Measurements from ENCODE around the gene FLNB. TPM values are rescaled to one million over a fixed set of nuclear protein-coding genes. Genes with fewer than 3 reads are reported as not detected.

FLNB gene
- total and polyA plus RNA-seq, 8 donors = 80.1 to 126 (median 93.3) TPM

DNA sequence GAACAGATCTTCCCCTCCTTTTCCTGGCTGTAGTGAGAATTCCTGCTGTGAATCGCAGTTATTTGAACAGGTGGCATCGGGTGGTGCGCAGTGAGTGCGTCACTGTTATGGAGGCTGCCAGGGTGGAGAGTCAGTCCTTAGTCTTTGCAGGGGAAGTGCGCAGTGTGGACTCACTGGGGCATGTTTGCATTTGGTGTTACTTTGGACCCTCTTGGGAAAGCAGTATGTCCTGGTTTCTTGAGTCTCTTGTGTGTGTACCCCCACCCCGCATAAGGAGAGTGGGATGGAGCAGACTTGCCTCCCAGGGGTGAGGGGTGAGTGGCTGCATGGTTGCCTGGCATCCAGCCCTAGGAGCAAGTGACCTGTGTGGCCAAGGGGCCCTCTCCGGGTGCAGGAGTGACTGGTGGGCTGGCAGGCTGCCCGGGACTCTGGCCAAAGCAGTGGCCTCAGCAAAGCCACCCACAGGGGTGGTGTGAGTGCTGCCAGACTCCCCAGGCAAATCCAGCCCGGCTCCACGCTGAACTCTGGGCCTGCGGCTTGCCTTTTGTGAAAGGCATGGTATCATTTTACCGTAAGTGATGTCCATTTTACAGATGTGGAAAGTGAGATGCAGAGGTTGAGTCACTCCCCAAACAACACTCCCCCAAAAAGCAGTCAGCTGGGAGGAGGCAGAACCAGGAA is 156.1 kb downstream of the FLNB start:
- DNase-seq (peak; percentile 43 to 88 (median 70)), ATAC-seq (peak; percentile 57)
- H3K4me1 ChIP-seq = peaks cover 18 to 31% of the 10 kb centered on the region in 2 donors
- TF ChIP-seq, protein P1, sequence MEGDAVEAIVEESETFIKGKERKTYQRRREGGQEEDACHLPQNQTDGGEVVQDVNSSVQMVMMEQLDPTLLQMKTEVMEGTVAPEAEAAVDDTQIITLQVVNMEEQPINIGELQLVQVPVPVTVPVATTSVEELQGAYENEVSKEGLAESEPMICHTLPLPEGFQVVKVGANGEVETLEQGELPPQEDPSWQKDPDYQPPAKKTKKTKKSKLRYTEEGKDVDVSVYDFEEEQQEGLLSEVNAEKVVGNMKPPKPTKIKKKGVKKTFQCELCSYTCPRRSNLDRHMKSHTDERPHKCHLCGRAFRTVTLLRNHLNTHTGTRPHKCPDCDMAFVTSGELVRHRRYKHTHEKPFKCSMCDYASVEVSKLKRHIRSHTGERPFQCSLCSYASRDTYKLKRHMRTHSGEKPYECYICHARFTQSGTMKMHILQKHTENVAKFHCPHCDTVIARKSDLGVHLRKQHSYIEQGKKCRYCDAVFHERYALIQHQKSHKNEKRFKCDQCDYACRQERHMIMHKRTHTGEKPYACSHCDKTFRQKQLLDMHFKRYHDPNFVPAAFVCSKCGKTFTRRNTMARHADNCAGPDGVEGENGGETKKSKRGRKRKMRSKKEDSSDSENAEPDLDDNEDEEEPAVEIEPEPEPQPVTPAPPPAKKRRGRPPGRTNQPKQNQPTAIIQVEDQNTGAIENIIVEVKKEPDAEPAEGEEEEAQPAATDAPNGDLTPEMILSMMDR (IDR thresholded peaks at IDR 0.05) = no peak
- H3K27ac ChIP-seq = peak overlapping the region in 1 of 2 donors; percentile 26
- H3K9me3 ChIP-seq = peaks cover 0 to 3% of the 10 kb centered on the region in 2 donors
- H3K27me3 ChIP-seq = no peaks in the 10 kb centered on the region
- peaks cover 0 to 47% of the 10 kb centered on the region in 2 donors for H3K36me3 ChIP-seq
- no peak overlapping the region for H3K4me3 ChIP-seq
- intact Hi-C loops (cut with DNase I) = loop anchor here in 1 of 2 donors (10.0 kb wide), 1 partner anchor 150 kb away; no protein-coding TSS in a partner anchor

DNA sequence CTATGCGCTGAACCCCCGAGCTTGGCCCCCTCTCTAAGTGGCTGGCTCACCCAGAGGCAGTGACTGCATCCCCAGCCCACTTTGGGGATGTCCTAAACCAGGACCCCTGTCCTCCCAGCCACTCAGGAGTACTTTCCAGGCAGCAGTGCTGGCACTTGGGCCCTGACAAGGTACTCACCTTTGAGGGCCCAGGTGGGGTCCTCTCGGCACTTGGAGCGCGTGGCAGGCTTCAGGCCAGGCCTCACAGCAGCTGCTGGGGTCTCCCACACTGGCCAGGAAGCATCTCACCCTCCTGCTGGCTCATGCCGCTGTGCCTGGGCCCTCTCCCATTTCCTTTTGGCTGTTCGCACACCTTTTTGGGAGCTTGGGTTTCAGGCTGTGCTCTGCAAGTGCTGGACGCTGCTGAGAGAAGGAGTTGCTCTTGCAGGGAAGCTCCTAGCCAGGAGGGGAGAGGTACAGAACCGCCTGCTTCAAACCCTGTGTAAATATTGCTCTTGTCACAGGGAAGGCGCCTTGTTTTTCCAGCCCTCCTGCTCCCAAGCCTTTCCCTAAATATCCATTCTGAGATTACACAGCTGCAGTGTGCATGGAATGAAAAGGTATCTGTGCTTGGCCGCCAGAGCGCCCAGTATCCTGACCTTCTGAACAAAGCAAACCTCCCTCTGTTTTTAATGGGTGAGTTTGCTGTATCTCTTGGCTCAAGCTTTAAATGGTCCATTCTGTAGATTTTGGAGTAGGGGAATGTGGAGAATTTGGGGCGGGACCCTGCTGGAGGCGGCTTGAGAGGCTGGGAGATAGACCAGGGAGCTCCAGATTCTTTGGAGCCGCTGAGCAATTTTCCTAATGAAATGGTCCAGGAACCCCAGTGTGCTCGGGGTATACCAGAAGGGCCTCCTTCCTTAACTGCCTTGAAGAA is 156.9 kb downstream of the FLNB start:
- TF ChIP-seq, protein P1 (IDR thresholded peaks at IDR 0.05) = no peak
- ATAC-seq (peak; percentile 43), DNase-seq (no peak)
- Histone ChIP-seq H3K9me3 (peaks cover 0 to 3% of the 10 kb centered on the region in 2 donors), H3K4me1 (peaks cover 18 to 31% of the 10 kb centered on the region in 2 donors), H3K4me3 (no peak overlapping the region), H3K36me3 (peaks cover 0 to 48% of the 10 kb centered on the region in 2 donors), H3K27me3 (no peaks in the 10 kb centered on the region), H3K27ac (peak overlapping the region in 1 of 2 donors; percentile 7)
- intact Hi-C loops (cut with DNase I) = loop anchor here in 1 of 2 donors (10.0 kb wide), 1 partner anchor 150 kb away; no protein-coding TSS in a partner anchor

DNA sequence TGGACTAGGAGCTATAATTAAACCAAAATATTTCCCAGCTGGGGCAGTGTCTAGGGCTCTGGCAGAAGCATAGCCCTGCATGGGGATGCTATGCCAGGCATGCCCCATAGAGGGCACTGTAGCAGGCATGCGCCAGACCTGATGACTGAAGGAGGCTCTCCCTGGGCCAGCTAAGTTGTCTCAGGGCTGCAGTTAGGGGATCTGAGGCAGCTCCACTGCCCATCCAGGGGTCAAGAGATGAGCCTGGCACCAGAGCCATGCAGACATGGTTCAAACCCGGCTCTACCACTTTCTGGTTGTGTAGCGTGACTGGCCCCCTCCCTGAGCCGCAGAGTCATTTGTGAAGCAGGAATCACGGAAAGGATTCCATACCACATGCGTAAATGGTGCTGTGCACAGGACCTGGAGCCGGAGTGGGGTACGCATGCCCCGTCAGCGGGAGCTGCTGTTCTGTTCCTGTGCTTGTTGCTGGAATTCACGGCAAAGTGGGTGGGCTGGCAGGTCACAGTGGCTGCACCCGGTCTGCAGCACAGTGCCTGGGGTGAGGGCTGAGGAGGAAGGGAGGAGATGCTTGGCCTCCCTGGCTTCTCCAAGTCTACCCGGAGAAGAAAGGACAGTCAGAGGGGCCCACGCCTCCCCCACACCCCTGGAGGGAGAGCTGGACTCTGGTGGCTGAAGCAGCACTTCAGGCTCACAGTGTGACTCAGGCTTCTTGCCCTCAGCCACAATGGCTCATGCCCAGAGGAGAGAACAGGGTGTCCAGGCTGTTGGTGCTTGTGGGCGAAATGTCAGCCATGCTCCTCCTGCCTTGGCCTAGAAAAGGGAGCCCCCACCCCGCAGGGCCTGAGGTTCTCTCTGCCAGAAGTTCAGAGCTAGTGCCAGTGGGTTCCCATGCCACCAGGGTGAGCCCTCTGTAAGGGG is 159.5 kb downstream of the FLNB start:
- TF ChIP-seq, protein P1 (IDR thresholded peaks at IDR 0.05) = peak; percentile 85 to 90
- intact Hi-C loops (cut with DNase I) = loop anchor here in 1 of 2 donors (10.0 kb wide), 1 partner anchor 153 kb away; no protein-coding TSS in a partner anchor
- Histone ChIP-seq H3K36me3 (peaks cover 0 to 55% of the 10 kb centered on the region in 2 donors), H3K4me3 (no peak overlapping the region), H3K27ac (no peak overlapping the region), H3K27me3 (no peaks in the 10 kb centered on the region), H3K9me3 (no peaks in the 10 kb centered on the region), H3K4me1 (peaks cover 15 to 20% of the 10 kb centered on the region in 2 donors)
- ATAC-seq = peak; percentile 72
- DNase-seq = peak in 3 of 4 donors; percentile 56 to 82 (median 76)

DNA sequence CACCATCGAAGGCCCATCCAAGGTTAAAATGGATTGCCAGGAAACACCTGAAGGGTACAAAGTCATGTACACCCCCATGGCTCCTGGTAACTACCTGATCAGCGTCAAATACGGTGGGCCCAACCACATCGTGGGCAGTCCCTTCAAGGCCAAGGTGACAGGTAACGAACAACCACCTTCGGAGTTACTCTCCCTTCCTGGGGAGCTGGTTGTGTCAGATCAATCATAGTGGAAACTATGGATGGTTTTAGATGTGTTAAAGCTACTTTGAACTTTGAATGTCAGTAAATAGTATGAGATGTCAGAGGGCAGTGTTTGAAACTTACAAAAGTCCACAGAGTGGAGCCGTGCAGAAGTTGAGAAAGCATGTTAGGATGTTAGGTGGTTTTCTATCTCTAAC is 160.3 kb downstream of the FLNB start:
- DNase-seq (no peak), ATAC-seq (no peak)
- intact Hi-C loops (cut with DNase I) = loop anchor here in 1 of 2 donors (10.0 kb wide), 1 partner anchor 154 kb away; no protein-coding TSS in a partner anchor
- Histone ChIP-seq H3K4me1 (peaks cover 15 to 24% of the 10 kb centered on the region in 2 donors), H3K27ac (no peak overlapping the region), H3K36me3 (peaks cover 0 to 48% of the 10 kb centered on the region in 2 donors), H3K4me3 (no peak overlapping the region), H3K9me3 (no peaks in the 10 kb centered on the region), H3K27me3 (no peaks in the 10 kb centered on the region)
- TF ChIP-seq, protein P1 (IDR thresholded peaks at IDR 0.05) = no peak

Measured in left lung (tissue), 10 donors.